ENCODE measurements around the gene CYBRD1.

Gene CYBRD1

DNA sequence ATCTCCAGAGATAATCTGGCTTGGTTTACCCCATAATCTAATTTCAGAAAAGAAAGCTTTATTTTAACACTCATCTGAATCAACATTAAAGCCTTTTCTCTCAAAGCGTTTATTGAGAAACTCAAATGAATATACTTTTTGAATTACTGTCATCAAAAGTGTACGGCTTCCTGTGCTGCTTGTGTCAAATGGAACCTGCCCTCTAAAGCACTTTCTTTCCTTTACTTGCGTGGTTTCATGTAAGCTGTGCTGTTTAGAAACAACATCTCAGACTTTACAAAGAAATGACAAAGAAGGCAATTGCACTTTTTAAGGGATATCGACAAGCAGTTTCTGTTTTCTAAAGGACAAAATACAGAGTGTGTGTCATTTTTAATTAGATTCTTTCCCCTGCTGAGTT, 35.1 kb downstream of the CYBRD1 start:
- DNase-seq: no peak

DNA sequence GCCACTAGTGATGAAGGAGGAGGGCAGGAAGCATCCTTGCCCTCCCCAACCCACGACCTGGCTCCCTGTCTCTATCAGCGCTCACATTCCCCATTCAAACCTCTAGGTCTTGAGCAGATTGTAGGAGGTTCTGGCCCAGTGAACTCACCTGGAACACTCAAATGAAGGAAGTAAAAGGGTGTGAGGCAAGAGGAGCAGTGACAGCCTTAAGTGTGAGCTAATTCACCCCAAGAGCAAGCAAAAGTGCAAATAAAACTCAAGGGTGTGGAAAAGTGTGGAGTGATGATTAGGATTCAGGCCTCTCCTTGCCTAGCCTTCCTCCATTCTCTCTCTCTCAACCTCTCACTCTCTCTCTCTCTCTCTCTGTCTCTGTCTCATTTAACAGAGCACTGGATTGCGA, 41.0 kb downstream of the CYBRD1 start:
- no peak for DNase-seq

DNA sequence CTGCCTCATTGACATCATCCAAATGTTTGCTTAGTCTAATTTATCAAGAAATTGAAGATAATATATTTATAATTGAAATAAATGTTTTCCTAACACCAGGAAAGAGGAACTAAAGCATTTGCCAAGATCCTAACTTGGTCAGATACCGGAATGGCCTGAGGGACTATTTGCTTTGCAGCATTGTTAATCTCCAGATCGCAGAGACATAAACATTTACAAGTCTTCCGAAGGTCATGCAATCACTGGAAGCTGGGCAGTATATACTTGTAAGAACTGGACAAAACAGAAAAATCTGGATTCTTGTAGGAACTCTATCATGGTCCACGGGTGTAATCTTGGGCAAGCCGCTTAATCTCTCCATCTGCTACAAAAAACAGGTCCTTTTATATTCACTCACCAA, 42.2 kb downstream of the CYBRD1 start:
- no peak for DNase-seq

DNA sequence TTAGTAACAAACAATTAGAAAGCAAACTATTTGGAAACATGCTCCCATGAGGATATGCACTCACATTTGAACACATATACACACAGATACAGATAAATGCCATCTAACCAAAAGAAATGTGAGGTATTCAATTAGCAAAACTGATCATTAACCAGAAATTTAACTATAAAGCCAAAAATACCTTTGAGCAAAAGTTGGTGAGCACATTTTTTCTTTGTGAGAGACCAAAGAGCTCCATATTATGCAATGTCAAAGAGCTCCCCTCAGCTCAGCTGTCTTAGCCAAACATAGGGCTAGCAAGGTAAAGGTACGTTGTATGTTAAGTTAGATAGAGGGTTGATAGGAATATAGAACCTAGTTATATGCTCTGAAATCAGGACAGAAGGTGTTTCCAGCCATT, 43.8 kb downstream of the CYBRD1 start:
- DNase-seq: no peak

DNA sequence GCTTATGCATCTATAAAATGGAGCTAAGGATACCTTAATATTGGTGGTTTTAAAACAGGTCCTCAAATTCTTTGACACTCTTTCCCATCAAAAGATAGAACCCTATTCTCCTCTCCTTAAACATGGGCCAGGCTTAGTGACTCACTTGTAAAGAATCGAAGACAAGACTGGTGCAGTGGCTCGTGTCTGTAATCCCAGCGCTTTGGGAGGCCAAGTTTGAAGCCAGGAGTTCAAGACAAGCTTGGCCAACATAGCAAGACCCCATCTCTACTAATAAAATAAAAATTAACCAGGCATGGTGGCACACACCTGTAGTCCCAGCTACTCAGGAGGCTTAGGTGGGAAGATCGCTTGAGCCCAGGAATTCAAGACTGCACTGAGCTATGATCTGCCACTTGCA, 44.5 kb downstream of the CYBRD1 start:
- no peak for DNase-seq

DNA sequence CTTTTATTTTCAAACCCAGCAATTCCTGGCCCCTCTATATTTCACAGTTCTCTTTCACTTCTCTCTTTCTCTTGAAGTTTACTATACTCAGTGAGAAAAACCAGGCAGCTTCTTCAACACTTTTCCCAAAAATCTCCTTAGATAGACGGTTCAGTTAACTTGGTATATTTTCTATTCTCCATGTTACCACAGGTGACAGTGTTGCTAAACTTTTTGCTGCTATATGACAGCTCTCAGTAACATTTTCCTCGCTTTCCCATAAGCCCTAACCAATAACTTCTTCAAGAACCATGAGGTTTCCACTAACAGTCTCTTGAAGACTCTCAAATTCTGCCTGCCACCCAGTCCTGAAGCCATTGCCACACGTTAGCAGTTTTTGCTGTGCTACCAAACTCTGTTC, 45.8 kb downstream of the CYBRD1 start:
- no peak for DNase-seq

DNA sequence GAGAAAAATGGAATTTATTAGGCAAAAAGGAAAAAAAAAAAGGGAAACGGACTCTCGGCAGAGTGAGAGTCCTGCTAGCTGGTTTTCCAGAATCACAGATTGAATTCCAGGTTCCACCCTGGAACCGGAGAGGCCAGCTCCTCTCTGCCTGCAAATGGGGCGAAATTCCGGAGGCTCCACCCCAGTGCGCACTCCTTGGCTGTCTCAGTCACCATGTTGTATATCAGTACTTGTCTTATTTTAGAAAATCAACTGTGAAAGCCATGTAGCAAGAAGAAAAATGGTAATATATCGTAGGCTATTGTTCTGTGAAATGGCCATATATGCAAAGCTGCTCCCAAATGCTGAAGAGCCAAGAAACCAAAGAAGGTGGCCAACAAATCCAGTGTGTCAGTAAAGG, 49.4 kb downstream of the CYBRD1 start:
- no peak for DNase-seq

DNA sequence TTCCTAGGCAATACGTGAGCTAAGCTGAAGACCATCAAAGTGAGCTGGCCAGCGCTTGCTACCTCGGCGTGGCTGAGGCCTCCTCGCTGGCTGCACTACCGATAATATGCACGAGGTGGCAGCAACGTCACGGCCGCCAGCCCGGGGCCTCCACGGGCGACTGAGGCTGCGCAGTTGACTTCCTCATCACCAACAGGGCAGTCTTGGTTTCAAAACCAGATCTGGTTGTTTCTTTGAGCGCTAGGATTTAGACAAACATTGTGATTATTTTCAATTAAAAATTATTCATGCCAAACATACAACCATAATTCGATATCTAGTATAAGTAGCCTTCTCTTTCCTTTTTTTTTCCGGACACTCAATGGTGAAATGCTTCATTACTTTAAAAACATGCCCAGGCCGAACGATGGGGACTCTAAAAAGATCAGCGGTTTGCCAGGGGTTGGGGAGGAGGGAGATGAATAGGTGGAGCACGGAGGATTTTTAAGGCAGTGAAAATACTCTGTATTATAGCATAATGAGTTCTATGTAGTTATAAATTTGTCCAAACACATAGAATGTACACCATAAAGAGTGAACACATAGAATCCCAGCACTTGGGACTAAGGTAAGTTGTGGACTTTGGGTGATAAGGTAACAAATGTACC, 52.0 kb downstream of the CYBRD1 start:
- DNase-seq: peak; percentile 10

DNA sequence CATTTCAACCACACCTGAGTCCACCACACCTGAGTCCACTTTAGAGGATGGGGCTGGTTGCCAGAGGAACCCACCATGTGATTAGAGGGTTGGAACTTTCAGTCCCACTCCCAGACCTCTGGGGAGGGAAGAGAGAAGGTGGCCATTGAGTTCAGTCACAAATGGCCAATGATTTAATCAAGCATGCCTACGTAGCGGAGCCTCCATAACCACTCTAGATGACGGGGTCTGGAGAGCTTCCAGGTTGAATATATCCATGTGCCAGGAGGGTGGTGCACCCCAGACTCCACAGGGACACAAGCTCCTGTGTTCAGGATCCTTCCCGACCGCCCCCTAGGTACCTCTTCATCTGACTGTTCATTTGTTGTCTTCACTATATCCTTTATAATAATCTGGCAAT, 53.3 kb downstream of the CYBRD1 start:
- no peak for DNase-seq

DNA sequence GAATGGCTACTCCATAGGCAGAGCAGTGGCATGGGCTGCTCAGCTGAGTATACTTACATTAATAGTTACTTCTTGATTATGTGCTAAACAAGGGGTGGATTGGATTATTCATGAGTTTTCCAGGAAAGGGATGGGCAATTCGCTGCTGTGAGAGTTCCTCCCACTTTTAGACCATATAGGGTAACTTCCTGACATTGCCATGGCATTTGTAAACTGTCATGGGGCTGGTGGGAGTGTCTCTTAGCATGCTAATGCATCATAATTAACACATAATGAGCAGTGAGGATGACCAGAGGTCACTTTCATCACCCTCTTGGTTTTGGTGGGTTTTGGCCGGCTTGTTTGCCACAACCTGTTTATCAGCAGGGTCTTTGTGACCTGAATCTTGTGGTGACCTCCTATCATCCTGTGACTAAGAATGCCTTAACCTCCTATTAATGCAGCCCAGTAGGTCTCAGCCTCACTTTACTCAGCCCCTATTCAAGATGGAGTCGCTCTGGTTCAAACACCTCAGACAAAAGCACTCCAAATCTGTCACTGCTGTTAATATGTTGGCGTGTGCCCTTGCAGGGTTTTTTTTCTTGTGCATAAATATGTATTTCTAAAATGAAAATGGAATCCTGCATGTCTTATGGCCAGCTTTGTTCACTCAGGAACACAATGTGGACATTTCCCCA, 56.0 kb downstream of the CYBRD1 start:
- no peak for DNase-seq

DNA sequence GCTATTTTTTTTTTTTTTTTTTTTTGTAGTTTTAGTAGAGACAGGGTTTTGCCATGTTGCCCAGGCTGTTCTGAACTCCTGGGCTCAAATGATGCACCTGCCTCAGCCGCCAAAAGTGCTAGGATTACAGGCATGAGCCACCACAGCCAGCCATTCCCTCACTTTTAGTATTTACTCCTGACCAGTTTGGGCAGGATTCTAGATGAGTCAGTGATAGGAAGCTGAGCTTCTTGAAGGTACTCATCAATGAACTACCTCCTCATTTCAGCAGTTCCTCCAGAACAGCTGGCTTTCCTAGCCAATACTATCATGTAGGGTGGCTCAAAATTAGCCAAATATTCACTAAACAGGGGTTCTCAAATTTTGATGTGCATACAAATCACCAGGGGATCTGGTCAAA, 57.2 kb downstream of the CYBRD1 start:
- DNase-seq: no peak

DNA sequence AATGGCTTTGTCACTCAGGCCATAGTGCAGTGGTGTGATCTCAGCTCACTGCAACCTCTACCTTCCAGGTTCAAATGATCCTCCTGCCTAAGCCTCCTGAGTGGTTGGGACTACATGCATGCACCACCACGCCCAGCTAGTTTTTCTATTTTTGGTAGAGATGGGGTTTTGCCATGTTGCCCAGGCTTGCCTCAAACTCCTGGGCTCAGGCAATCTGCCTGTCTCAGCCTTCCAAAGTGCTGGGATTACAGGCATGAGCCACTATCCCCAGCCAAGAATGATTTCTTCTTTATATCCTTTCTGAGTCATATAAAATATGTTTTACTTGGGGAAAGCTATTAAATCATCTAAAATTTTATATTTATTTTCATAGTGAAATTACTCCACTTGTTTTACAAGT, 61.3 kb downstream of the CYBRD1 start:
- no peak for DNase-seq

DNA sequence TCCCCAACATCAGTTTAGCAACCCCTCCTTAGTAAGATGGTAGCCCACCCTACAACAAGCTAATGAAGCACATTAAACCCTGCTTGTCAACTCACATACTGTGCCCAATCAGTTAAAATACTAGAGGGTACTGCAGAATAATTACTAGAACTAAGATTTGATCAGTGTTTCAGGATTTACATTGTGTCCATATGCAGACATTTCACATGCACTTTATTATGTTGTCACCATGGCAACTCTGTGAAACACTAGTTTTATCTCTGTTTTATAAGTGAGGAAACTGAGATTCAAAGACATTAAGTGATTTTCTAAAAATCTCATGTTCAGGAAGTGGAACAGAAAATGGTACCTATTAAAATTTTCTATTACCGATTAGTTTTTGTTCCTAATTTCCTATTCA, 61.7 kb downstream of the CYBRD1 start:
- DNase-seq: no peak

DNA sequence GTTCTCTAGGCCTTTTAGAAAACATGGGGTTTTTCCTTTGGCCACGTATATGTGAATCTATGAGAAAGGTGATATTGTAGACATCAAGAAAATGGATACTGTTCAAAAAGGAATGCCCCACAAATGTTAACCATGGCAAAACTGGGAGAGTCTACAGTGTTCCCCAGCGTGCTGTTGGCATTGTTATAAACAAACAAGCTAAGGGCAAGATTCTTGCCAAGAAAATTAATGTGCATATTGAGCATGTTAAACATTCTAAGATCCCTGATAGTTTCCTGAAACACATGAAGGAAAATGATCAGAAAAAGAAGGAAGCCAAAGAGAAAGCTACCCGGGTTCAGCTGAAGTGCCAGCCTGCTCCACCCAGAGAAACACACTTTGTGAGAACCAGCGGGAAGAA, 64.9 kb downstream of the CYBRD1 start:
- DNase-seq: no peak

DNA sequence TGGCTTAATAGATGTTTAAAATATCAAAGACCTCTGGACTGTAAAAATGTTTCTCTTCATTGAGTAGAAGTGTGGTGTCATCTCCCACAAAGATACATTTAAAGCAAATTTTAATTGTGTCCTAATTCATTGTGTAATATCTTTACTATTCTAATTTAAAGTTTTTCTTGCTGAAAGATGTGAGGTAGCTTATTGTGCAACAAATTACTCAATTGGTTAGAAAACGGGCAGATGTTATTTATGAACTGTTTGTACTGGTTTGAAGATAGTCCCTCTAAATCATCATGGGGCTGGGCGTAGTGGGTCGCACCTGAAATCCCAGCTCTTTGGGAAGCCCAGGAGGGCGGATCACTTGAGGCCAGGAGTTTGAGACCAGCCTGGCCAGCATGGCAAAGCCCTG, 65.3 kb downstream of the CYBRD1 start:
- no peak for DNase-seq

DNA sequence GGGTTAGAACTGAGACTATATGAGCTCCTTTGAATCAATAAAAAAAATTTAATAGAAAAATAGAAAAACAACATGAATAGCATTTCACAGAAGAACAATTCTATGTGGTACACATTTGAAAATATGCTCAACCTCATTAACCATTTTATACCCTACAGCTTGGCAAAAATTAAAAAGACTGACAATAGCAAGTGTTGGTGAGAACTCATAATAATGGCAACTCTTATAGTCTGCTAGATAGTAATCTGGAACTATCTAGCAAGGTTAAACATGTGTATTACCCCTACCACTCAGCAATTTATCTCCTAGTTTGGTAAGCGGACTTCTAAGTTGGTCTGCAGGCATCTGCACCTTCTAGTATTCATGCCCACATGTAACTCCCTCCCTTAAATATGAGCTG, 67.8 kb downstream of the CYBRD1 start:
- DNase-seq: no peak

DNA sequence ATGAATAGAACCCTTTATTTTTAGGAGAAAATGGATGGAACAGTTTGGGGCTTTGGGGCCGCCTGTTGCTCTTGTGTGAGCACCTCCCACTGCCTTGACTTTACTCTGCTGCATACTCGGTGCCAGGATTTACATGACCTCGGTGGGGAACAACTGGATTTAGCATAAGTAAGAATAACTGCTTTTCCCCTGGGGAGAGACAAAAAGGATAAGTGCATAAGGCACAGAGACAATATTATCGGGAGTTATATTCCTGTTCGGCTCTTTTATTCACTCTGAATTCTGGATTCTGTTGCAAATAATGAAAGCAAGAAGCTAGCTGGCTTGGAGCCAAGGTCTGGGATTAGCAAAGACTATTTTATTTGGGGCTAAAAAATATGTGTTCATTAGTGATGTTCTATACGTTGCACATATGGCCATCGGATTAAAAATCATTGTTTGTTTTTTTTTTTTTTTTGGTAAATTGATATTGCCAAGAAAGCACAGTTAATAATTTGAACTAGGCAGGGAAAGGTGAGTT, 69.8 kb downstream of the CYBRD1 start:
- DNase-seq: no peak

DNA sequence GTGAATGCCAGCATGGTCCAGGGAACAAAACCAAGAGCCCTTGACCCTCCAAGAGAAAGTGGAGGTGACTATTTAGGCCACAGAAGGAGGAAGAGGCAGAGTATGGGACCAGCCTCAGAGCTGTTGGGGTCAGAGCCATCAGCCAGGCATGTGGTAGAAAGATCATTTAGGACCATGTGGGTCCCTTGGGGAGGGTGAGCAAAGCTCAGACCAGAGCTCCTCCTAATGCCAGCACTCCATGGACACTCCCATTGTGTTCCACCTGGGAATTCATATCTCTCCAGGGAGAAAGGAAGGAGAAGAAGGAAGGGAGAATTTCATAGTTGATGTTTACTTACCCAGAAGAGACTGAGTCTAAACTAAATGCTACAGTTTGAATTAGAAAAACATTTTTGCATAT, 73.2 kb downstream of the CYBRD1 start:
- no peak for DNase-seq

DNA sequence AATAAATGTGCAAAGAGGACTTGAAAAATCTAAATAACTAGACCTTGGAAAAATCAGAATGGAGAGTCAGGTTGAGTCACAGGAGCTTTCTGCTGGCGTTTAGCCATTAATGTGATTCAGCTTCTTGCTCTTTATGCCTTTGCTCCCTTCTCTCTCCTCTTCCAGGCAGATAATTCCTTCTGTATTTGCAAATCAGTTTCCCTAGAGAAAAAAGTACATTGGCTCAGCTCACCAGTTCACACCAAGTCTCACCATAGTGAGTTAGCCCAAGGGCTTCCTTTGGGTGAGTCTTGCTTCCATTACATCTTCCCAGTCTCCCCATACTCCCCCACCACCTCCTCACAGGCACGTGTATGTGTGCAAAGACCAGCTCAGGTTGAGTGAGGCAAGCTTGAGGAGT, 73.6 kb downstream of the CYBRD1 start:
- DNase-seq: no peak

DNA sequence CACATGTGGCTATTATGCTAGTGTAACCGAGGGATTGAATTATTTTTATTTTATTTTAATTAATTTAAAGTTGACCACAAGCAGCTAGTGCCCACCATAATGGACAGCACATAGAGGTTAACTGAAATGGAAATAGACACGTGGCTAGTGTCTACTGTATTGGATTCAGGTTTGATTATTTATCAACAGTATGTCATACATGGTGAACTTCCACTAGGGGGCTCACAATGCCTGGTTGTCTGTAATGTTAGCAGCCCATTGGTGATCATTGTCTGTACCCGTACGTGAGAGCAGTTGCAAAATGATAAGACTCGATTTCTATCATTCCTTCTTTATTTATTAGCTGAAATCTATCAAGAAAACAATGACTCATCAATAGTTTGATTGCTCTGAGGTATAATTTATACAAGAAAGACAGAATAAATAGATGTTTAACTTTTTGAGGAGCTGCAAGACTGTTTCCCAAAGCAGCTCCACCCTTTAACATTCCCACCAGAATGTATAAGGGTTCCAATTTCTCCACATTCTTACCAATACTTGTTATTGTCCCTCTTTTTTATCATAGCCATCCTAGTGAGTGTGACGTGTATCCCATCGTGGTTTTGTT, 76.5 kb downstream of the CYBRD1 start:
- DNase-seq: peak; percentile 62

DNA sequence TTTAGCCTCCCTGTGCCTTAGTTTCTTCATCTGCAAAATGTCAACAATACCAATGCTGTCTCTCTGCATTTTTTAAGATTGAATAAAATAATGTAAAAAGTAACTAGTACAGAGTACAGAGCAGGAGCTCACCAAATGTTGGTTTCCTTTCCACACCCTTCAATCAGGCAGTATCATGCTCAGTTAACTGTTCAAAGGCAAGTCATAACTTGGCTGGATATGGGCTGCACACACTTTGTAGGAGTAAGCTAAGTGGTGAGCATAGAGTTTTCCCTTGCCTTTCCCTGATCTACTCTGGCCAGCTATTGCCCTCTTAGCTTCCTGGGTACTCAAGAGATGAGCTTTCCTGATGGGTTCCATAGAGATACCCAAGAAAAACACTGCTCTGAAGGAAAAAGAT, 77.9 kb downstream of the CYBRD1 start:
- DNase-seq: no peak

DNA sequence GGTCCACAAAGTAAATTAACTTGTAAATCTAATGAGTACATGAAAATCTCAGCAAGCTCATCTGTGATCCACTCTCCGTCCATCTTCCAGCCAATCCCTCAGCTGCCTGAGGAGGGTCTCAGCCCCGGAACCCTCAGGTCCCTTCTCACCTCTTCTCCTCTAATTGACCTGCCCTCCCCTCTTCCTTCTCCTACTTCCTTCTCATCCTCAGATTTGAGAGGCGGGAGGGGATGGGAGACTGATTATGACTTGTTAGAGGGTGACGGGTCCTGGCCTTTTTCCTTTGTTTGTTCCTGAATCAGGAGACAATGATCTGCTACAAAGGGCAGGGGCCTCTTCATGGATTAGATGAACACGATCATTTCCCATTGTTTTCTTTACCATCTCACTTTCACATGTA, 80.1 kb downstream of the CYBRD1 start:
- DNase-seq: no peak
